A204.1 (cell line): Measurements from ENCODE around the gene HSPB6.
"Not testable (repeated sequence)": the region's sequence is repeated elsewhere in the genome, so short reads cannot be mapped to it uniquely, and the experiment has no call there.

Experiments used
- FAIRE-seq: peaks from 2 replicates; lab custom pipeline; 2012; peaks lifted over from hg19 to GRCh38; lab: Jason Lieb, UNC

HSPB6 gene

GRCh38 chr19:35729763-35730162 is 27.1 kb downstream of the HSPB6 start:
- no peak for FAIRE-seq

- FAIRE-seq: no peak
Observed at GRCh38 chr19:35729021-35729420, 27.8 kb downstream of the HSPB6 start.

- FAIRE-seq: no peak
Observed at GRCh38 chr19:35727956-35728706, 28.7 kb downstream of the HSPB6 start.

GRCh38 chr19:35727053-35727955 is 29.5 kb downstream of the HSPB6 start:
- no peak for FAIRE-seq

GRCh38 chr19:35725216-35725861 is 31.5 kb downstream of the HSPB6 start:
- no peak for FAIRE-seq

GRCh38 chr19:35724560-35724959 is 32.3 kb downstream of the HSPB6 start:
- no peak for FAIRE-seq

GRCh38 chr19:35724132-35724531 is 32.7 kb downstream of the HSPB6 start:
- FAIRE-seq: not testable (repeated sequence)

- FAIRE-seq: no peak
Observed at GRCh38 chr19:35723671-35724070, 33.2 kb downstream of the HSPB6 start.

- no peak for FAIRE-seq
Observed at GRCh38 chr19:35722897-35723296, 33.9 kb downstream of the HSPB6 start.

GRCh38 chr19:35722461-35722860 is 34.4 kb downstream of the HSPB6 start:
- FAIRE-seq: no peak

- FAIRE-seq: no peak
Observed at GRCh38 chr19:35721374-35721773, 35.5 kb downstream of the HSPB6 start.

- no peak for FAIRE-seq
Observed at GRCh38 chr19:35720648-35721047, 36.2 kb downstream of the HSPB6 start.

GRCh38 chr19:35720163-35720524 is 36.7 kb downstream of the HSPB6 start:
- FAIRE-seq: no peak

GRCh38 chr19:35719402-35720162 is 37.2 kb downstream of the HSPB6 start:
- FAIRE-seq: no peak

- FAIRE-seq: no peak
Observed at GRCh38 chr19:35718345-35719041, 38.3 kb downstream of the HSPB6 start.

GRCh38 chr19:35717665-35718344 is 39.0 kb downstream of the HSPB6 start, which contains the start of gene KMT2B:
Gene KMT2B (plus strand): TSS chr19:35718003. CDS start chr19:35718019, 16 bp downstream.
- FAIRE-seq: no peak

- FAIRE-seq: no peak
Observed at GRCh38 chr19:35716801-35717664, 39.8 kb downstream of the HSPB6 start.

- no peak for FAIRE-seq
Observed at GRCh38 chr19:35715981-35716800, 40.6 kb downstream of the HSPB6 start.

GRCh38 chr19:35715355-35715809 is 41.4 kb downstream of the HSPB6 start:
- no peak for FAIRE-seq
